GM21423 (cell line): Measurements from ENCODE around the gene TRIP10.
A peak's percentile ranks its signal among the peaks of the same experiment; 100 is the strongest.

Experiments
- ATAC-seq: cut with Tn5 transposase; IDR thresholded peaks from one replicate; pipeline ENCODE4 v1.9.1; 2021; ENCODE audit warnings: mild to moderate bottlenecking, moderate library complexity; ENCODE audit not compliant: unreplicated experiment

TRIP10 gene

DNA sequence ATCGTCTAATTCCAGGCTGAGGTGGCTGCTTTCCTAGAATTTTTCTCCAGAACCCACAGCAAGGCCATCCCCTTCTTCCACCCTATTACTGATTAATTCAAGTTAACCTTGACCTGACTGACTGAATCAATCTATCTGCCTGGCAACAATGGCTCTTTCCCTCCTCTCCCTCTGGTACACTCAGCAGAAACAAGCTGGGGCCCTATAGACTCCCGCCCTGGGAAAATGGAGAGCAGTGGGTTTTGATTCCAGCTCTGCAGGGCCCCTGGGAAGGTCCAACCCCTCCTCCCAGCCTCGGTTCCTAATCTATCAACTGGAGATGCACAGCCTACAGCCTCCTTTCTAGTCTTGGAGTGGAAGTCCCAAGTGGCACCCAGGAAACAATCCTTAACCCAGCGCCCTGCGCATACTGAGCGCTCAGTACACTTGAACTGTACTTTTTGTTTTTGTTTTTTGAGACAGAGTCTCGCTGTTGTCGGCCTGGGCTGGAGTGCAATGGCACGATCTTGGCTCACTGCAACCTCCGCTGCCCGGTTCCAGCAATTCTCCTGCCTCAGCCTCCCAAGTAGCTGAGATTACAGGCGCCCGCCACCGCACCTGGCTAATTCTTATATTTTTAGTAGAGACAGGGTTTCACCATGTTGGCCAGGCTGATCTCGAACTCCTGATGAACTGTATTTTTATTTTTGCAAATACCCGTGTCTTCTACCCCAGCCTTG lies 13.8 kb upstream of the TRIP10 start:
- ATAC-seq, result no peak

DNA sequence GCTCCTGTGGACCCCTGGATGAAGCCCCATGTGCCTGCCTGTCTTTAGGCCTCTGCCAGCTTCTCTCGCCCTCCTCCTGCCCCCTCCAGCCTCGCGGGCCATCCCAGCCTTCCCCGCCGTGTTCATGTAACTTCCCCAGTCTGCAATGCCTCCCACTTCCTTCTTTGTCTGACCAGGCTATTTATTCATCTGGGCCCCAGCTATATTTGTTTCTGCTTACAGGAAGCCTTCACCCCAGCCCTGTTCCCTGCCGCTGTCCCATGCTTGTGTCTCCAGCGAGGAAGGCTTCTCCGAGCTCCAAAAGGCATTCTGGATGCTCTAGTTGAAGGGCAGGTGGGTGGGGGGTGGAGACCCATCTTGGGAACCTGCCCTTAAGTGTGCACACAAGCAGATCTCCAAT lies 11.1 kb upstream of the TRIP10 start:
- no peak for ATAC-seq

DNA sequence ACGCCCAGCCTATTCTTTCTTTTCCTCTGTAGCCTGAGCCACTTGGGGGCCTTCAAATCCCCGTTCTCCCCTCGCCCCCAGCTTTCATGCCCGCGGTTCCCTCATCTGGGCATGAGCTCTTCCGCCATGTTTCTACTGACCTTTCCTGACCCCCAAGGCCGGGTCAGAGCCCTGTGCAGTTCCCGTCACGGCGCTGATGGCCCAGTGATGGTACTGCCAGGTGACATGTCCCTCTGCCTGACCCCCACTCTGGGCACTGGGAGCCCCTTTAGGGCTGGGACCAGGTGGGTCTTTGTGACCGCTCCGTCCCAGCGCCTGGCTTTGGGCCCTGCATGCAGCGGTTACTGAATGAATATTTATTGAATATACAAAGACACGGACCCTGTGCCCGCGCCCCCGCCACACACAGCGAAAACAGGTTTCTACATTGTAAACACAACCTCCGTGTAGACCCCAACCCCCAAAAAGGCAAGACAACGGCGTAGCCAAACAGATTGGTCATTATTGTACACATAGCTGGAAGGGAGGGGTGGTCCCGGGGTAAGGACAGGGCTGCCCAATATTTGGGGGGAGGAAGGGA lies 9.8 kb upstream of the TRIP10 start:
- no peak for ATAC-seq

DNA sequence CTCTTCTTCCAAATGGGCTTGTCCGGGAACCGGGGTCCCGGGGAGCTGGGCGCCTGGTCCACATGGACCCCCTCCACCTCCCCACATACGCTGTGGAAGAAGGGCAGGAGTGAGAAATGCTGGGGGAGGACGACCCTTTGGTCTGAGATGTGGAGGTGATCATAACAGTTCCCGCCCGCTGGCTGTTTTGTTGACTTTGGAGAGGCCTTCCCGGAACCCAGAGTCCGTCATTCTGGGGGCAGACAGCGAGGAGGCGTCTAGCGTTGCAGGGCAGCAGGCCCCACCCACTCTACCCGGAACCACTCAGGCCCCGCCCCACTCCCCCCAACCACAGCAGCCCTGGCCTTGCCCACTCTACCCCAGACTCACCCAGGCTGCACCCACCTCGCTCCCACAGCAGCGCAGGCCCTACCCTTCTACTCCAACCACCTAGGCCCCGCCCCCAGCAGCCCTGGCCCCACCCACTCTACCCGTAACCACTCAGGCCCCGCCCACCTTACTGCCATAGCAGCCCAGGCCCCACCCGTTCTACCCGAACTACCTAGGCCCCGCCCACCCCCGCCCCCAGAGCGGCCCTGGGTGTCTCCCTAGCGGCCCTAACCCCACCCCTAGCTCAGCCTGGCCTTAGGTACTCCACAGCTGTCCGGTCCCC lies 9.2 kb upstream of the TRIP10 start:
- ATAC-seq, result no peak

DNA sequence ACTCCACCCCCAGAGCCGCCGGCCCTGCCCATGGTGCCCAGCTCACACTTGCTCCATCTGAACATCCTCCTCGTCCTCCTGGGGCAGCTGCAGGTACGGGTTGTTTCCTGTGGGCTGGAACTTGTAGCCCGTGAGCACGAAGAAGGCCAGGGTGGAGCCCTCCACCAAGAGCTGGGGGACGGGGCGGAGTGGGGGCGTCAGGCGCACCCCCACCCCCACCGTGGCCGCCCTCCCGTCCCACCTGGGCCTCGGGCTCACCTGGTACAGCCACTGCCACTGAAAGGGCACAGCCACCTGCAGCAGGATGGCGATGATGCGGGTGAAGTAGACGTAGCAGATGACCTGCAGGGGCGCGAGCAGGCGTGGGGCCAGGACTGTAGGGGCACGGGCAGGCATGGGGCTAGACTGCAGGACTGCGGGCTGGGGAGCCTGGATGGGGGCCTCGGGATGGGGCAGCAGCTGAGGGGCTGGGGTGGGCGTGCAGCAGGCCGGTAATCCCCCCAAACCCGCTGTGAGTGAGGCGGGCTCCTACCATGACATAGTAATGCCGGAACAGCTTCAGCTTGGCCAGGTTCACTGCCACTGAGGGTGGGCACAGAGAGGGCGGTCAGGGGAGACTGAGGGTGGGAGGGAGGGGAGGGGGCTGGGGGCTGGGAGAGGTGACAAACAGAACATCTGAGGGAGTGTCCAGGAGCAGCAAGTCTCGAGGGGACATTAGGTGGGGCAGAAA lies 8.4 kb upstream of the TRIP10 start:
- ATAC-seq, result no peak

DNA sequence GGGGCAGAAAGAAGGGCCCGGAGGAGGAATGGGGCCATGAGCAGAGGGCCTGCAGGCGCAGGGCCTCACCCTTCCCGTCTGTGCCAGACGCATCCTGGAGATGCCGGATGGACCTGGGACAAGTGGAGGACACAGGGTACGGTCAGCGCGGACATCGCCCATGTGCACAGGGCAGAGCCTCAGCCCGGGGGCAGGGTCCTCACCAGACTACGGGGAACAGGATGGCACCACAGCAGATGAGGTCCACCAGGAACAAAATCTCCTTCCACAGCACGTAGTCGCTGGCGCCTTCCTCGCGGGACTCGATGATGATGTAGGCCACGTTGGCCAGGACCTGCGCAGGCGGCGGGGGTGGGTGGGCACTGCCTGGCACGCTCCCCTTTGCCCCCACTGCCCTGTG lies 7.7 kb upstream of the TRIP10 start:
- no peak for ATAC-seq

DNA sequence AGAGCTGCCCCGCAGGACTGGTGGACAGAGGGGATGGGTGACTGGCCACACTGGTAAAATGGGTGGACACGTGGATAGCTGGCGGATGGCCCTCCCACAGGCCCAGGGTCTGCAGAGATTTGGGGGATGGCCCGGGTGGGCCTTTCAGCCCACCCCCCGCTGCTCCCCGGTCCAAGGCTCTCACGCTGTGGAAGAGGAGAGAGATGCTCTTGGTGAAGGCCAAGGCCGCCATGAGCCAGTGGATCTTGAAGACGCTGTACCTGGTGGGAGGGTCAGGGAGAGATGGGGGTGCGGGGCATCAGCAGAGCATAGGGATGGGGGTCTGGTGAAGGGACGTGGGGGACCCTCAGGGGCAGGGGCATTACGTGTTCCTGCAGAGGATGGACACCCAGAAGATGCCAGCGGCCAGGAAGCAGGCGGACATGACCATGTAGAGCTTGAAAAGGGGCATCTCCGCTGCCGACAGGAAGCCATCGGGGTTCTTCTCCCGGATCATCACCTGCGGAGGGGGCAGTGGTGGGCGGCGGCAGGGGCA lies 6.6 kb upstream of the TRIP10 start:
- no peak for ATAC-seq

DNA sequence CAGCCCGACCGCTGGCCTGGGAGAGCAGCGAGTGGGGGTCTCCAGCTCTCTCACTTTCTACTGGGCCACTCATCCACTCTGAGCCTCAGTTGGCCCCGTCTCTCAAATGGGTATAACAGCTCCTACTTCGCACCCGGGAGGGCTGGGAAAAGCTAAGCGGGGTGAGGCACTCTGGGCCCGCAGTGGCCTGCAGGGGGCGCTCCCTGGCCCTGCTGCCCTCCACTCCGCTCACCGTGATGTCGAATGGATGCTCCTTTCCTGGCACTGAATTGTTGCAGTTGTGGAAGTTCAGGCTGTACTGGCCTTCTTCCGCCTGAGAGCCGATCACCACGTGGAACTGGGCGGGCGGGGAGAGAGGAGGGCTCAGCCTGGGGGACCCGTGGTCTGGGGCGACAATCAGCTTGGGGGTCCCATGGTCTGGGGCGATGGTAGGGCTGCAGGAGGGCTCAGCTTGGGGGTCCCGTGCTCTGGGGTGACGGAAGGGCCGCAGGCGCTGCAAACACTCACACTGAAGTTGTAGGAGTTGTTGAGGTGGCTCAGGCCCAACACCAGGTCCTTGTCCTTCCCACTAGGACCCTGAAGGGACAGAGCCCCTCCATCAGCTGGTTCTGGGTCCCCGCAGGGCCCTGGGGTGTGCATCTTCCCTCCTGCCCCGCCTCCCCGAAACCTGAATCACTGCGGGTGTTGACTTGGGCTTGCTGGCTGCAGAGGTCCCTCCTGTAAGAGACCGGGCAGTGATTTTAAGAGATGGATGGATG lies 6.0 kb upstream of the TRIP10 start:
- no peak for ATAC-seq

DNA sequence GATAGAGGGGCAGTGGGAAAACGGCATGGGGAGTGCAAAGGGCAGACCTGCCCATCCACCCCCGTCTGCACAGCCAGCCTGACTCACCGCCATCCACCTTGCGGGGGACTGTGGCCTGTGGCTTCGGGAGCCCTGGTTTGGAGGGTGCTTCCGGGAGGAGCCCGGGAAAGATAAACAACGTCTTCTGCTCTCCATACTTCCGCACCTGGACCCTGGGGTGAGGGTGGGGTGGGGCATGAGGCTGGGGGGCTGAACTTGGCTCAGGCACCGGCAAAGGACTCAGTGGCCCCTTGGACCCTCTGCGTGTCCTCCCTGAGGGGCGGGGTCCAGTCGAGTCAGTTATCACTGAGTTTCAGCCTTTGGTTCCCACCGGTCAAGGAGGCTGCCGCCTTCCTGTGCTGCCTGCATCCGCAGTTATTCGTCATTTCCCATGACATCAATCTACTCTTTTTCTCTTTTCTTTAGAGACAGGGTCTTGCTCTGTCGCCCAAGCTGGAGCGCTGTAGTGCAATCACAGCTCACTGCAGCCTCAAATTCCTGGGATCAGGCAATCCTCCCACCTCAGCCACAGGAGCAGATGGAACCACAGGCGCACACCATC lies 5.3 kb upstream of the TRIP10 start:
- ATAC-seq, result no peak

DNA sequence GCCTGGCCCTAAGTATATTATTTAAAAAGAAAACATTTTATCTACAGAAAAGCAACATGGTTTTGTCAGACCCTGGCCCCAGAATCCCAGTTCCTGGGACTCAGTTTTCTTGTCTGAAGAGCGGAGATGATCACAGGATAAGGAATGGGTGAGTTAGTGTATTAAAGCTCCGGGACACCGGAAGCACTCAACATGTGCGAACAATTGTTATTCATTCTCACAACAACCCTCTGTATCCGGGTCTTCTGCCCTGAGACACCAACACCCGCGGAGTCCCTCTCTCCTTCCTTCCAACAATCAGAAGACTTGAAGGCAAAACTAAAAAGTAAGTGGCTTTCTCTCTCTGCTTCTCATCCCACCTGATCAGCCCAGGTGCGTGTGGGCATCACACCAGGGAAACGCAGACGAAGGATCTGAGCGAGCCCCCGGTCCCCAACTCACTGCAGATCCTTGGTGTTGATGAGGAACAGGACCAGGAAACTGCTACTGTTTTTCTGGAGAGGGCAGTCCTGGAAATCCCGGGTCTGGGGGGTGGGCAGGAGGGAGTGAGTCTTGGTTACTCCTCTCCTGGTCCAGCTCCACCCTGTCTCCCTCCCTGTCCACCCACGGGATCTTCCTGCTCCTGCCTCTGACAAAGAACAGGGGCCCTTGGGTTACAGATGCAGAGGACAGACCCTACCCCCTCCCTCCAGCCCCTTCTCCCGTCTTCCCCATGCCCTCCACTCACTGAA lies 4.1 kb upstream of the TRIP10 start:
- no peak for ATAC-seq

DNA sequence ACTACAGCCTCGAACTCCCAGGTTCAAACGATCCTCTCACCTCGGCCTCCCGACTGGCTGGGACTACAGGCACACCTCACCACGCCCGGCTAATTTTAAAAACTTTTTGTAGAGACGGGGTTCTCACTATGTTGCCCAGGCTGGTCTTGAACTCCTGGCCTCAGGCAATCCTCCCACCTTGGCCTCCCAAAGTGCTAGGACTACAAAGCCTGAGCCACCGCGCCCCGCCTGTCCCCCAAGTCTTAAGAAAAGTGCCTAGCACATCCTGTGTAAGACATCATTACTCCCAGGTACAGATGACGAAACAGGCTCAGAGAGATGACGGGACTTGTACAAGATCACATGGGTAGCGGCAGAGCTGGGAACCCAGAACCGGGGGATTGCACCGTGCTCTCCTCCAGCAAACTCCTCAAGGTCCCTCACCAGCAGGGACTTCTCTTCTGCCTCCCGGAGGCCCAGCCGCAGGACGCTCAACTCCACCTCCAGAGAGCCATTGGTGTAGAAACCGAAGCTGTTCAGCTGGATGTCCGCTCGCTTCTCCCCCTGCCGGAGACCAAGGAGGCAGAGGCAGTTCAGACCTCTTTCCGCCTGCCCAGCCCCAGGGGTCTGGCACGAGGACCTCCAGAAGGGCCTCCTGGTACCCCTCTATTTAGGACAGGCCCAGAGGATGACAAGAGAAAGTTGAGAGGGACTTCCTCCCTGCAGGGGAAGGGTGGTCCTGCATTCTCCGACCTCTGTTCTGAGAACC lies 3.1 kb upstream of the TRIP10 start:
- ATAC-seq, result no peak

DNA sequence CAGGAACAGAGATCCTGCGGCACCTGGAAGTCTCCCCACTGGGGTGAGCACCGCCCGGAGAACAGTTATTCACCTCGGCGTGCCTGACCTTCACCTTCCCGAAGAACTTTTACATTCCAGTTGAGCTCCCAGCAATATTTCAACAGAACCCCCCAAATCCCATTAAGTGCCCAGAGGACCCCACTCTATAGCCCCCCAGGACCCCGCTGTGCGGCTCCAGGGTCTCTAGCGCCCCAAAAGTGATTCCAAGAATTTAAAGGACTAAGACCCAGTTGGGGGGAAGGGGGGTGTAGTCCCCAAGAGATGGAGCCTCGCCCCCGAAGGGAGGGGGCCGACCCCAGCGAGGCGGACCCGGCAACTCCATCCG lies 2.6 kb upstream of the TRIP10 start:
- no peak for ATAC-seq

DNA sequence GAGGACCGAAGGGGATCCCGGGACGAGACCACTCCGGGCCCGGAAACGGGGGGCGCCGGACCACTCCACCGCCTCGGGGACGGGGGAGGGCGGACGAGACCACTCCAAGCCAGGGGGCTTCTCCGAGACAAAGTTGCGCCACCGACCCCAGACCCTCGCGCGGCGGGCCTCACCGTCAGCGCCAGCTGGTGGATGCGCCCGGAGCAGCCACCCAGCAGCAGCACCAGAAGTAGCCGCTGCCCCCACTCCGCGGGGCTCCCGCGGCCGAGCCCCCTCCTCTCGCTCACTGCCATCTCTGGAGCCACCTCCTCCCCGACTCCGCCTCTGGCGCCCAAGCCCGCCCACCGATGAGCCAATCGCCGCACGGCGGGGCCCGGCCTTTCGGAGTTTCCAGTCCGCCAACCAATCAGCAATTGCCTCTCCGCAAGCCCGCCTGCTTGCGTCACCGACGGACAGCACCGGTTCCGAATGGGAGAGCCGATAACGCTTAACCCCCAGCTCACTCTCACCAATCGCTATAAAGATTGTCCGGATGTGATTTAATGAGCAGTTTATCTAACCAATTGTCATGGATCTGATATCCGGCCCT lies 2.1 kb upstream of the TRIP10 start, which contains the start of gene GPR108:
Gene GPR108, minus strand, starts transcription at position 297 of the 589 bp plus-strand sequence. Its CDS starts 4 bp downstream, at position 293.
- peak; percentile 60 for ATAC-seq

DNA sequence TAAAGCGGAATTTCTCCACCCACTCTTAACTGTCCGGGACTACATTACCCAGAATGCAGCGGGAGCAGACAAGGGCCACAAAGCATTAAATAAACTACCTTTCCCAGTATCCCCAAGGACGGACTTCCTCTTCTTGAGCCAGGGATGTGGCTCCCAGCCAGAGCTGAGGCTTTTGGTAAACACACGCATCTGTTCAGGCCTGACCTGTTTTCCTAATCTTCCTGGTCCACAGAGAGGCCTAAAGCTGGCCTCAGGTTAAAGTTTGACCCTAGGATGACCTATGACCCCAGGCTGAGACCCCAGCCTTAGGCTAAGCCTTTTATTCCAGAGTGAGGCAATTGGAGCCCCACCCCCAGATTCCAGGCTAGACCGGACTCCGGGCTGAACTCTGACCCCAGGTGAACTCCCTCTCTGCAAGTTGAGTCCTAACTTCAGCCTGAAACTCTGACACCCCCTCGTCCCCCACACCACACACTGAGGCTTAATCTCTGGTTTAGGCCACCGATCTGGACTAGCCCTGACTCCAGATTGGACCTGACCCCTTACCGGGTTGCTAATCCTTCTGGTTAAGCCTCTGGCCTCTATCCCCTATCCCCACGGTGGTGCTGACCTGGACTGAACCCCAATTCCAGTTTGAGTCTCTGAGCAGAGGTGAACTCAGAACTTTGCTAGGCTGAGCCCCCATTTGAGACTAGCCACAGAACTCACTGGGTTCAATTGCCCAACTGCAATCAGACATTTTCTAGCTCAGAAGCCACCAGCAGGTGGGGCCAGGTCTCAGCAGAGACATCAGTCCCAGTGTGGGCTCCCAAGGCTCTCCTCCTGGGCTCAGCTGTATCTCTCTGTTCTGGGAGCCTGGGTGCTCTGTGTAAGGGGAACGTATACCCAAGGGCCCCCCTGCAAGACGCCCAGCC lies 1.4 kb upstream of the TRIP10 start:
- no peak for ATAC-seq

DNA sequence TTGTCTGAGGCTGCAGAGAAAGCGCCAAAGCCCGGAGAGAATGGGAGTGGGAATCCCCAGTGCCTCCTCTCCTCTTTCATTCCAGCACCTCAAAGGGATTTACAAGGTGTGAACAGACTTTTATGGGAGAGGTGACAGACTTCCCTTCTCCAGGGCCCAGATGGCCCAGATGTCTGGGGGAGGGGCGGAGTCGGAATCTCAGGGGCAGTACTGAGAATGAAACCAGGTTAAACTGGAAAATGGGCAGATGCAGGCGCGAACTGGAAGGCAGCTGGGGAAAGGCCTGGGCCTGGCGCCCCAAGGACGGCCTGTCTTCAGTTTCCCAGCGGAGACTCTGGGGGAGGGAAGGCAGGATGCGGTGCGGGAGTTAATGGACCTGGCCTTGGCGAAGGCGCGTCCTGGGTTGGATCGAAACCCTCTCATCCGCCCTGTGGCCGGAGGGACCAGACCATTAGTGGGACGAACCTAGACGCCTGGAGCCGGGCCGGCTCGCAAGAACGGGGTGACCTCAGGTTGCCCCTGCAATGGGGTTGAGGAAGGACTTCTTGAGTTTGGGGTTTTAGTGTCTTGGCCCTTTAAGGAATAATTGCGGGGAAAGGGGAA lies 592 bp upstream of the TRIP10 start:
- no peak for ATAC-seq

DNA sequence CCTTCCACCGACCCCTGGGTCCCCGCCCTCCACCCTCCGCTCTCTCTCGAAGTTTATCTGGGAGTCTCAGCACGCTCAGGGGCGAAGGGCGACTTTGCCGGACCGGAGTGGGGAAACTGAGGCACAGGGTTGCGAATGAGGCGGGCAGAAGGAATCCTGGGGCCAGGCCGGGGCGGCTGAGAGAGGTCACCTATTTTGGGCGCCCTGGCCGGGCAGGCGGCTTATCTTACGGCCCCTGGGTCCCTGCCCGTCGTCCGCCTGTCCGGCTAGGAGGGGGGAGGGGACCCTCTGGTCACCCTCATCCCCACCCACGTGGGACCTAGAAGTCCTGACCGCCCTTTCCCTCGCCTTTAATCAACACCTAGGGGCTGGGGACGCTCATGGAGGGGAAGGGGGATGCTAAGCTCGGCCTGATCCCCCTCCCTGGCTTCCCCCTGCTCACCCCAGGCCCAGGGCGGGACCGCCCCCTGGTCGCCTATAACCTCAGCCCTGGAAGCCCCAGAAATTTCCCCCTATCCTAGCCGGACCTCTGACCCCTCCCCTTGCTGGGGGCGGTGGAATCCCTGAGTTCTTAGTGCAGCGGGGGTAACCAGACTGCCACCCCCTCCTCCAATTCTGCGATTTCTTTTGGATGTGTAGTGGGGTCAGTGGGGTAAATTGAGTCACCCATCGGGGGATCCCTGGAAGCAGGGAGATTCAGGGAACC lies 556 bp downstream of the TRIP10 start:
- no peak for ATAC-seq
